ENCODE data around the gene MTMR3. TPM values are rescaled to one million over a fixed set of nuclear protein-coding genes. Genes with fewer than 3 reads are reported as not detected.

Gene MTMR3
- total RNA-seq, 1 donor from 2014 or later: 35.4 TPM

DNA sequence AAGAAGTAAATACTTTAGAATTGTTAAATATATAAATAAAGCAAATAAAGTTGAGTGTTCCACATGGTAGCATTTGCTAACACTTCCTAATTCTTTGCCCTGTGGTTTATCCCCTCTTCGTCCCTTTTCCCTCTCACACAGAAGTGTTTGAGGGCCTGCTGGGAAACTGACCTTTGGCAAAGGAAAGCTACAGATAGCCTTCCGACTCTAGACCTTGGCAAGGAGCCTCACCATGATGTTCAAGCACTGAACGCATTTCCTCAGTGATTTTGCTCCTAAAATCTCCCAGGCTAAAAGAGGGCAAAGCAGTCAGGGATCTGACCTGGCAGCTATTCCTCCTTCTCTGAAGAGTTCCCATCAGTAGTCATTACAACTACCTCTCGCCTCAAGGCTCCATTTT, 144.8 kb downstream of the MTMR3 start:
- H4K20me1 ChIP-seq (ENCODE audit: low read depth): peaks cover 6% of the 10 kb centered on the region
- no peak overlapping the region for H3K27ac ChIP-seq
- Mint-ChIP-seq H3K36me3 (peaks cover 20% of the 10 kb centered on the region), H3K4me3 (no peak overlapping the region), H3K9me3 (no peaks in the 10 kb centered on the region), H3K4me1 (no peaks in the 10 kb centered on the region), H3K27me3 (ENCODE audit: insufficient read depth, low read depth) (peaks cover 2% of the 10 kb centered on the region), H3K27ac (no peak overlapping the region)
- H3K27me3 ChIP-seq: no peaks in the 10 kb centered on the region
- H3K4me3 ChIP-seq: no peak overlapping the region
- H3F3A ChIP-seq (ENCODE audit: low read depth): no peaks in the 10 kb centered on the region
- no peak for DNase-seq (ENCODE audit: low spot score)
- H3K79me2 ChIP-seq (ENCODE audit: low read depth): no peaks in the 10 kb centered on the region
- H2AFZ ChIP-seq (replicated peaks): no peak overlapping the region
- no peaks in the 10 kb centered on the region for H3K9me3 ChIP-seq (ENCODE audit: low read depth)
- peaks cover 10% of the 10 kb centered on the region for H3K4me1 ChIP-seq
- H3K9ac ChIP-seq: no peak overlapping the region
- H3K4me2 ChIP-seq: no peak overlapping the region
- no peaks in the 10 kb centered on the region for H3K36me3 ChIP-seq
- TF ChIP-seq, protein P1, sequence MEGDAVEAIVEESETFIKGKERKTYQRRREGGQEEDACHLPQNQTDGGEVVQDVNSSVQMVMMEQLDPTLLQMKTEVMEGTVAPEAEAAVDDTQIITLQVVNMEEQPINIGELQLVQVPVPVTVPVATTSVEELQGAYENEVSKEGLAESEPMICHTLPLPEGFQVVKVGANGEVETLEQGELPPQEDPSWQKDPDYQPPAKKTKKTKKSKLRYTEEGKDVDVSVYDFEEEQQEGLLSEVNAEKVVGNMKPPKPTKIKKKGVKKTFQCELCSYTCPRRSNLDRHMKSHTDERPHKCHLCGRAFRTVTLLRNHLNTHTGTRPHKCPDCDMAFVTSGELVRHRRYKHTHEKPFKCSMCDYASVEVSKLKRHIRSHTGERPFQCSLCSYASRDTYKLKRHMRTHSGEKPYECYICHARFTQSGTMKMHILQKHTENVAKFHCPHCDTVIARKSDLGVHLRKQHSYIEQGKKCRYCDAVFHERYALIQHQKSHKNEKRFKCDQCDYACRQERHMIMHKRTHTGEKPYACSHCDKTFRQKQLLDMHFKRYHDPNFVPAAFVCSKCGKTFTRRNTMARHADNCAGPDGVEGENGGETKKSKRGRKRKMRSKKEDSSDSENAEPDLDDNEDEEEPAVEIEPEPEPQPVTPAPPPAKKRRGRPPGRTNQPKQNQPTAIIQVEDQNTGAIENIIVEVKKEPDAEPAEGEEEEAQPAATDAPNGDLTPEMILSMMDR (IDR thresholded peaks at IDR 0.05): no peak
- no peak for TF ChIP-seq EZH2 (IDR thresholded peaks at IDR 0.05)
- no peak for TF ChIP-seq EZH2phosphoT487 (IDR thresholded peaks at IDR 0.05)

DNA sequence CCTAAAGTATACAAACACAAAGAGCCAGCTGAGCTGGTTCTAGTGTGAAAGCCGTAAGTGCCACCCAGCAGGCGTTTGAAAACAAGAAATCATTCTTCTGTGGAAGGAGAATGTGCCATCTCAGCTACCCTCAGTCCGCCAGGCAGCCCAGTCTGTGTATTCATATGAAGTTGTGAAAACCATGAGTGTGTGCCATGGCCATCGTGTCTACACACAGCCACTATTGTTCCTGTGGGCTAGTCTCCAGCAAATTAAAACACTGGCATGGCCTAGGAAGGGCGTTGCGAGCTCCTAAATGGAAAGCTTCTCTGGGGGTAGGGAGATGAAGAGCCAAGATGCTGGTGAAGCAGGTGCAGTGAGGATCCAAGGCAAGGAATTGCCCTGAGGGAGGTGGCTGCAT, 145.8 kb downstream of the MTMR3 start:
- Mint-ChIP-seq H3K36me3 (peaks cover 16% of the 10 kb centered on the region), H3K27ac (no peak overlapping the region), H3K4me3 (no peak overlapping the region), H3K9me3 (no peaks in the 10 kb centered on the region), H3K4me1 (no peaks in the 10 kb centered on the region), H3K27me3 (ENCODE audit: insufficient read depth, low read depth) (no peaks in the 10 kb centered on the region)
- H3K4me1 ChIP-seq: peaks cover 10% of the 10 kb centered on the region
- H3K79me2 ChIP-seq (ENCODE audit: low read depth): no peaks in the 10 kb centered on the region
- H3F3A ChIP-seq (ENCODE audit: low read depth): no peaks in the 10 kb centered on the region
- DNase-seq (ENCODE audit: low spot score): no peak
- no peak overlapping the region for H3K4me2 ChIP-seq
- no peak overlapping the region for H2AFZ ChIP-seq (replicated peaks)
- no peaks in the 10 kb centered on the region for H3K27me3 ChIP-seq
- no peak overlapping the region for H3K4me3 ChIP-seq
- H3K36me3 ChIP-seq: no peaks in the 10 kb centered on the region
- no peak overlapping the region for H3K27ac ChIP-seq
- TF ChIP-seq EZH2 (IDR thresholded peaks at IDR 0.05) (no peak), EZH2phosphoT487 (IDR thresholded peaks at IDR 0.05) (no peak)
- TF ChIP-seq, protein P1 (IDR thresholded peaks at IDR 0.05): no peak
- H3K9me3 ChIP-seq (ENCODE audit: low read depth): no peaks in the 10 kb centered on the region
- H3K9ac ChIP-seq: no peak overlapping the region
- peaks cover 6% of the 10 kb centered on the region for H4K20me1 ChIP-seq (ENCODE audit: low read depth)

GRCh38 chr22:30029512-30029911, 146.5 kb downstream of the MTMR3 start:
- Histone ChIP-seq H4K20me1 (ENCODE audit: low read depth) (peaks cover 3% of the 10 kb centered on the region), H3K4me2 (no peak overlapping the region), H3K36me3 (no peaks in the 10 kb centered on the region), H3K9me3 (ENCODE audit: low read depth) (no peaks in the 10 kb centered on the region), H3K27ac (no peak overlapping the region), H3K27me3 (no peaks in the 10 kb centered on the region), H3K4me1 (peaks cover 7% of the 10 kb centered on the region), H3F3A (ENCODE audit: low read depth) (no peaks in the 10 kb centered on the region), H2AFZ (replicated peaks) (no peak overlapping the region), H3K4me3 (no peak overlapping the region), H3K9ac (no peak overlapping the region), H3K79me2 (ENCODE audit: low read depth) (no peaks in the 10 kb centered on the region)
- H3K27me3 Mint-ChIP-seq (ENCODE audit: insufficient read depth, low read depth): peaks cover under 1% of the 10 kb centered on the region
- H3K9me3 Mint-ChIP-seq: no peaks in the 10 kb centered on the region
- TF ChIP-seq, protein P1 (IDR thresholded peaks at IDR 0.05): no peak
- TF ChIP-seq EZH2phosphoT487 (IDR thresholded peaks at IDR 0.05) (no peak), EZH2 (IDR thresholded peaks at IDR 0.05) (no peak)
- H3K4me1 Mint-ChIP-seq: peaks cover 2% of the 10 kb centered on the region
- H3K36me3 Mint-ChIP-seq: peaks cover 13% of the 10 kb centered on the region
- H3K27ac Mint-ChIP-seq: no peak overlapping the region
- DNase-seq (ENCODE audit: low spot score): no peak
- H3K4me3 Mint-ChIP-seq: no peak overlapping the region

Measured in neural progenitor cell (in vitro differentiated cells).